GM23338 (cell line): Measurements from ENCODE around the gene ODAD4. TPM values are rescaled to one million over a fixed set of nuclear protein-coding genes. Genes with fewer than 3 reads are reported as not detected.

Experiments
- ATAC-seq: fragments of 200-7000 bp; cut with Tn5 transposase; 3 replicates; pipeline ENCODE4 v1.9.1; 2020
- DNase-seq: peaks from one replicate; pipeline ENCODE4 v3.0.0-alpha.2; 2015; ENCODE audit warnings: low spot score
- H2AFZ ChIP-seq: fragments of 200-600 bp; sonication (generic); 2 replicates; pipeline ENCODE4 v1.8.0; 2016; ENCODE audit warnings: antibody characterized with exemption, mild to moderate bottlenecking, moderate library complexity
- H3F3A ChIP-seq: fragments of 200-600 bp; sonication (generic); replicated peaks from 2 replicates; pipeline ENCODE4 v1.8.0; 2017; ENCODE audit warnings: antibody characterized with exemption, mixed run types, low read depth
- H3K27ac ChIP-seq: fragments of 200-600 bp; sonication (generic); 2 replicates; pipeline ENCODE4 v1.6.1; 2016; ENCODE audit warnings: low read depth
- H3K27me3 ChIP-seq: fragments of 200-600 bp; sonication (generic); 2 replicates; pipeline ENCODE4 v1.8.0; 2016; ENCODE audit warnings: mild to moderate bottlenecking, mixed run types, moderate library complexity; ENCODE audit not compliant: insufficient read depth
- H3K36me3 ChIP-seq: fragments of 200-600 bp; sonication (generic); 2 replicates; pipeline ENCODE4 v1.8.0; 2016; ENCODE audit warnings: mild to moderate bottlenecking; ENCODE audit not compliant: insufficient read depth
- H3K4me1 ChIP-seq: fragments of 200-600 bp; sonication (generic); 2 replicates; pipeline ENCODE4 v1.8.0; 2016; ENCODE audit warnings: mild to moderate bottlenecking, moderate library complexity; ENCODE audit not compliant: insufficient read depth
- H3K4me2 ChIP-seq: fragments of 200-600 bp; sonication (generic); 2 replicates; pipeline ENCODE4 v1.7.1; 2017; ENCODE audit warnings: mixed run types
- H3K4me3 ChIP-seq: fragments of 200-600 bp; sonication (generic); 2 replicates; pipeline ENCODE4 v1.6.1; 2016; ENCODE audit warnings: mixed run types
- H3K79me2 ChIP-seq: fragments of 200-600 bp; sonication (generic); replicated peaks from 2 replicates; pipeline ENCODE4 v1.8.0; 2017; ENCODE audit warnings: mild to moderate bottlenecking; ENCODE audit not compliant: insufficient read depth
- H3K9me2 ChIP-seq: fragments of 200-600 bp; sonication (generic); 2 replicates; pipeline ENCODE4 v1.8.0; 2017; ENCODE audit not compliant: insufficient read depth
- H4K20me1 ChIP-seq: fragments of 200-600 bp; sonication (generic); replicated peaks from 2 replicates; pipeline ENCODE4 v1.8.0; 2017; ENCODE audit warnings: mild to moderate bottlenecking; ENCODE audit not compliant: insufficient read depth
- H3K27ac Mint-ChIP-seq: 2 replicates; pipeline ENCODE4 v1.8.0; 2020; ENCODE audit warnings: inconsistent platforms, mild to moderate bottlenecking, moderate library complexity, mixed read lengths
- H3K27me3 Mint-ChIP-seq: 3 replicates; pipeline ENCODE4 v1.8.0; 2022; ENCODE audit warnings: low read depth, mild to moderate bottlenecking, moderate library complexity, mixed read lengths, inconsistent platforms; ENCODE audit not compliant: insufficient read depth, poor library complexity
- H3K36me3 Mint-ChIP-seq: 3 replicates; pipeline ENCODE4 v1.8.0; 2021; ENCODE audit warnings: low read depth, mild to moderate bottlenecking, inconsistent platforms, moderate library complexity, mixed read lengths
- H3K4me1 Mint-ChIP-seq: 3 replicates; pipeline ENCODE4 v1.8.0; 2020; ENCODE audit warnings: mild to moderate bottlenecking, inconsistent platforms, mixed read lengths
- H3K4me3 Mint-ChIP-seq: 3 replicates; pipeline ENCODE4 v1.8.0; 2021; ENCODE audit warnings: moderate library complexity, mild to moderate bottlenecking, inconsistent platforms, mixed read lengths
- H3K9me3 Mint-ChIP-seq: 3 replicates; pipeline ENCODE4 v1.8.0; 2020; ENCODE audit warnings: moderate library complexity, mild to moderate bottlenecking, inconsistent platforms, mixed read lengths
- CREB1 ChIP-seq: fragments of 250-450 bp; sonication (Bioruptor Pico); IDR thresholded peaks from 2 replicates; pipeline ENCODE4 v1.5.0; 2020; ENCODE audit warnings: low read depth, mild to moderate bottlenecking, moderate library complexity
- CTCF ChIP-seq, 2 experiments: fragments of 200-600 bp in 1 of 2; sonication (generic) in 1 of 2; conservative IDR thresholded peaks; 2 replicates each; pipeline versions ENCODE4 v1.5.1 to v1.6.1; 2016 to 2017; ENCODE audit warnings: antibody characterized with exemption in 2 of 2, low read depth in 2 of 2, mild to moderate bottlenecking in 2 of 2, moderate library complexity in 1 of 2
- EZH2 ChIP-seq: fragments of 200-600 bp; sonication (generic); IDR thresholded peaks from one replicate; pipeline ENCODE4 v1.8.0; 2017; ENCODE audit warnings: antibody characterized with exemption, mild to moderate bottlenecking, low read depth; ENCODE audit not compliant: unreplicated experiment
- EZH2phosphoT487 ChIP-seq: fragments of 200-600 bp; sonication (generic); IDR thresholded peaks from one replicate; pipeline ENCODE4 v1.8.1; 2018; ENCODE audit warnings: antibody characterized with exemption; ENCODE audit not compliant: unreplicated experiment
- JUNB ChIP-seq: IDR thresholded peaks from one replicate; pipeline ENCODE4 v1.6.1; 2016; ENCODE audit warnings: antibody characterized with exemption; ENCODE audit not compliant: unreplicated experiment
- NANOG ChIP-seq: IDR thresholded peaks from 2 replicates; pipeline ENCODE4 v1.6.1; 2016; ENCODE audit warnings: antibody characterized with exemption, borderline replicate concordance
- ZNF462 ChIP-seq: fragments of 250-450 bp; sonication (Bioruptor Pico); IDR thresholded peaks from 2 replicates; pipeline ENCODE4 v1.5.0; 2020; ENCODE audit warnings: mild to moderate bottlenecking, moderate library complexity
- polyA plus RNA-seq: library from polyadenylated mRNA; unstranded; fragments of >200 nt; fragmentation: Nextera tagmentation; extraction: Ambion mirVana; gene quantifications from 2 replicates; pipeline ENCODE4 v1.2.1, GENCODE V29; 2016
- total RNA-seq: library from RNA; depleted of rRNA; stranded (reverse); fragments of >200 nt; shearing (Covaris generic); gene quantifications from 2 replicates; pipeline ENCODE4 v1.2.3, GENCODE V29; 2014

ODAD4 gene
- total and polyA plus RNA-seq, 2 experiments from 2014 or later = 1.7 to 1.8 TPM

- TF ChIP-seq ZNF462 (CRISPR knock-in tag) = no peak
- no peak for TF ChIP-seq EZH2
- no peak for TF ChIP-seq CREB1 (CRISPR knock-in tag)
Measured at GRCh38 chr17:41982026-41982760, 51.8 kb downstream of the ODAD4 start (continued).

- Histone ChIP-seq H3K27ac (0 out of 2 replicates have a peak overlapping the region, but pooled peaks have one; percentile 55), H4K20me1 (peaks cover 39% of the 10 kb centered on the region), H3K4me1 (no peaks in the 10 kb centered on the region), H3K79me2 (no peaks in the 10 kb centered on the region), H3K36me3 (peaks cover 79% of the 10 kb centered on the region), H3K27me3 (no peaks in the 10 kb centered on the region), H2AFZ (no peak overlapping the region), H3F3A (peaks cover 23% of the 10 kb centered on the region), H3K9me2 (no peaks in the 10 kb centered on the region), H3K4me3 (no peak overlapping the region), H3K4me2 (no peak overlapping the region)
- Mint-ChIP-seq H3K27ac (no peak overlapping the region), H3K9me3 (no peaks in the 10 kb centered on the region), H3K27me3 (peaks cover 9% of the 10 kb centered on the region), H3K4me3 (no peak overlapping the region), H3K36me3 (peaks cover 97% of the 10 kb centered on the region), H3K4me1 (no peaks in the 10 kb centered on the region)
- ATAC-seq = no peak
- no peak for DNase-seq
- TF ChIP-seq EZH2phosphoT487 (no peak), NANOG (no peak), JUNB (no peak), CTCF (conservative IDR thresholded peaks at IDR 0.05; ENCODE audit: low read depth in 2 of 2) (no peak), ZNF462 (CRISPR knock-in tag) (no peak)
Measured at GRCh38 chr17:41984454-41984853, 54.0 kb downstream of the ODAD4 start.
